Myocyte (in vitro differentiated cells): ENCODE measurements around the gene P2RX2. TPM values are rescaled to one million over a fixed set of nuclear protein-coding genes. Genes with fewer than 3 reads are reported as not detected.

Source experiments
- DNase-seq: peaks from one replicate; pipeline ENCODE4 v3.0.0-alpha.2; 2012; ENCODE audit warnings: low read depth
- microRNA-seq: library from miRNA; unstranded; fragments of <30 nt; microRNA quantifications from one replicate; pipeline ENCODE4, GENCODE V29; 2016
- total RNA-seq: library from RNA; depleted of rRNA; stranded (reverse); fragments of >200 nt; gene quantifications from 2 replicates; pipeline ENCODE4 v1.2.3, GENCODE V29; 2014

P2RX2 gene
- total RNA-seq, 1 donor from 2014 or later: not detected

GRCh38 chr12:132660052-132660451 is 41.5 kb downstream of the P2RX2 start:
- DNase-seq: no peak

- DNase-seq: peak; percentile 21
Observed at GRCh38 chr12:132660996-132661395, 42.4 kb downstream of the P2RX2 start.

- peak; percentile 9 for DNase-seq
Observed at GRCh38 chr12:132661972-132662371, 43.4 kb downstream of the P2RX2 start.

- no peak for DNase-seq
Observed at GRCh38 chr12:132662901-132663755, 44.6 kb downstream of the P2RX2 start.

GRCh38 chr12:132664206-132665148 is 45.9 kb downstream of the P2RX2 start:
- no peak for DNase-seq

GRCh38 chr12:132665149-132665491 is 46.5 kb downstream of the P2RX2 start:
- DNase-seq: no peak

- no peak for DNase-seq
Observed at GRCh38 chr12:132665794-132666193, 47.2 kb downstream of the P2RX2 start.

GRCh38 chr12:132668191-132669088 is 49.9 kb downstream of the P2RX2 start:
- DNase-seq: no peak

- DNase-seq: no peak
Observed at GRCh38 chr12:132669166-132669879, 50.7 kb downstream of the P2RX2 start.

Small RNA genes within 50 kb of the gene (microRNA-seq; reads per million reads assigned to microRNA genes)
- gene MIR6763: not detected

Other genes with a start within 250 kb of the P2RX2 start
- gene FBRSL1, start 128.6 kb upstream of the P2RX2 start, total RNA-seq: 13.1 and 20.6 TPM in 2 replicates
- not detected in 2 replicates for gene LRCOL1, start 8.2 kb upstream of the P2RX2 start, total RNA-seq
- gene POLE, start 68.6 kb downstream of the P2RX2 start, total RNA-seq: 9.9 and 11.2 TPM in 2 replicates
- 12.4 and 13.2 TPM in 2 replicates for gene PXMP2, start 68.8 kb downstream of the P2RX2 start, total RNA-seq
- 42.7 and 43.9 TPM in 2 replicates for gene PGAM5, start 92.1 kb downstream of the P2RX2 start, total RNA-seq
- gene ANKLE2, start 143.1 kb downstream of the P2RX2 start, total RNA-seq: 50.8 and 51.6 TPM in 2 replicates
- 92.9 and 109 TPM in 2 replicates for gene GOLGA3, start 210.1 kb downstream of the P2RX2 start, total RNA-seq